Loucy (cell line): ENCODE data around the gene SHROOM4.

ENCODE experiments used
- H2AFZ ChIP-seq: fragments of 200-600 bp; sonication (generic); 2 replicates; pipeline ENCODE4 v1.6.0; 2016; ENCODE audit warnings: antibody characterized with exemption, mild to moderate bottlenecking, low read length, moderate library complexity
- H3F3A ChIP-seq: fragments of 200-600 bp; 2 replicates; pipeline ENCODE4 v1.6.0; 2016; ENCODE audit warnings: antibody characterized with exemption, low read depth, mild to moderate bottlenecking
- H3K27me3 ChIP-seq: fragments of 200-600 bp; sonication (generic); 2 replicates; pipeline ENCODE4 v1.6.1; 2014; ENCODE audit warnings: low read length, mild to moderate bottlenecking; ENCODE audit not compliant: insufficient read depth, poor library complexity, severe bottlenecking
- H3K36me3 ChIP-seq: fragments of 200-600 bp; sonication (generic); 2 replicates; pipeline ENCODE4 v1.6.1; 2016; ENCODE audit warnings: low read length; ENCODE audit not compliant: insufficient read depth
- H3K4me1 ChIP-seq: fragments of 200-600 bp; sonication (generic); 2 replicates; pipeline ENCODE4 v1.5.1; 2014; ENCODE audit warnings: low read length, mild to moderate bottlenecking; ENCODE audit not compliant: insufficient read depth, poor library complexity, severe bottlenecking
- H3K4me2 ChIP-seq: fragments of 200-600 bp; sonication (generic); 2 replicates; pipeline ENCODE4 v1.6.0; 2014; ENCODE audit warnings: antibody characterized with exemption, low read length, low read depth, mild to moderate bottlenecking; ENCODE audit not compliant: poor library complexity, severe bottlenecking
- H3K4me3 ChIP-seq: fragments of 200-600 bp; sonication (generic); 2 replicates; pipeline ENCODE4 v1.5.1; 2014; ENCODE audit warnings: low read length, mild to moderate bottlenecking, mixed read lengths; ENCODE audit not compliant: poor library complexity, severe bottlenecking
- H3K79me2 ChIP-seq: fragments of 200-600 bp; sonication (generic); 2 replicates; pipeline ENCODE4 v1.6.1; 2014; ENCODE audit warnings: low read length; ENCODE audit not compliant: insufficient read depth
- H3K9ac ChIP-seq: fragments of 200-600 bp; sonication (generic); 2 replicates; pipeline ENCODE4 v1.6.0; 2014; ENCODE audit warnings: mild to moderate bottlenecking, low read depth, low read length, moderate library complexity; ENCODE audit not compliant: poor library complexity, severe bottlenecking
- H3K9me2 ChIP-seq: fragments of 200-600 bp; sonication (generic); replicated peaks from 2 replicates; pipeline ENCODE4 v1.6.1; 2016; ENCODE audit warnings: low read depth, low read length, mixed read lengths
- H3K9me3 ChIP-seq: fragments of 200-600 bp; sonication (generic); 2 replicates; pipeline ENCODE4 v1.6.1; 2014; ENCODE audit warnings: mild to moderate bottlenecking, antibody characterized with exemption, low read length, low read depth; ENCODE audit not compliant: insufficient read depth
- H4K20me1 ChIP-seq: fragments of 200-600 bp; sonication (generic); 2 replicates; pipeline ENCODE4 v1.6.0; 2014; ENCODE audit warnings: antibody characterized with exemption, low read length, mild to moderate bottlenecking; ENCODE audit not compliant: insufficient read depth, poor library complexity, severe bottlenecking
- EZH2phosphoT487 ChIP-seq: fragments of 200-600 bp; IDR thresholded peaks from 2 replicates; pipeline ENCODE4 v1.6.1; 2018; ENCODE audit warnings: antibody characterized with exemption, mild to moderate bottlenecking, moderate library complexity, borderline replicate concordance
- TF ChIP-seq, protein P1 (sequence below): fragments of 200-600 bp; sonication (generic); conservative IDR thresholded peaks from 2 replicates; pipeline ENCODE4 v1.5.1; 2014; ENCODE audit warnings: mild to moderate bottlenecking, antibody characterized with exemption, low read length

SHROOM4 gene

DNA sequence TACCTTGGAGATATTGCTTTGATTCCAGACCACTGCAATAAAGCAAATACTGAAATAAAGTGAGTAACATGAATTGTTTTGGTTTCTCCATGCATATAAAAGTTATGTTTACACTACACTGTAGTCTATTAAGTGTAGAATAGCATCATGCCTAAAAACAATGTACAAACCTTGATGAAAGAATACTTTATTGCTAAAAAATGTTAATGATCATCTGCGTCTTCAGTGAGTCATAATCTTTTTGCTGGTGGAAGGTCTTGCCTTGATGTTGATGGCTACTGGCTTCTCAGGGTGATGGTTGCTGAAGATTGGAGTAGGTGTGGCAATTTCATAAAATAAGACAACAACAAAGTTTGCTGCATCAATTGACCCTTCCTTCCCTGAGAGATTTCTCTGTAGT lies 145.1 kb downstream of the SHROOM4 start:
- Histone ChIP-seq H3K9me3 (no peaks in the 10 kb centered on the region), H3K9me2 (no peaks in the 10 kb centered on the region), H3K4me1 (no peaks in the 10 kb centered on the region), H3K9ac (no peak overlapping the region), H3K4me2 (no peak overlapping the region), H3K27me3 (no peaks in the 10 kb centered on the region), H3K36me3 (no peaks in the 10 kb centered on the region), H3K79me2 (no peaks in the 10 kb centered on the region), H4K20me1 (no peaks in the 10 kb centered on the region), H3K4me3 (no peak overlapping the region), H3F3A (no peaks in the 10 kb centered on the region), H2AFZ (no peak overlapping the region)
- TF ChIP-seq EZH2phosphoT487 = no peak
- TF ChIP-seq, protein P1, sequence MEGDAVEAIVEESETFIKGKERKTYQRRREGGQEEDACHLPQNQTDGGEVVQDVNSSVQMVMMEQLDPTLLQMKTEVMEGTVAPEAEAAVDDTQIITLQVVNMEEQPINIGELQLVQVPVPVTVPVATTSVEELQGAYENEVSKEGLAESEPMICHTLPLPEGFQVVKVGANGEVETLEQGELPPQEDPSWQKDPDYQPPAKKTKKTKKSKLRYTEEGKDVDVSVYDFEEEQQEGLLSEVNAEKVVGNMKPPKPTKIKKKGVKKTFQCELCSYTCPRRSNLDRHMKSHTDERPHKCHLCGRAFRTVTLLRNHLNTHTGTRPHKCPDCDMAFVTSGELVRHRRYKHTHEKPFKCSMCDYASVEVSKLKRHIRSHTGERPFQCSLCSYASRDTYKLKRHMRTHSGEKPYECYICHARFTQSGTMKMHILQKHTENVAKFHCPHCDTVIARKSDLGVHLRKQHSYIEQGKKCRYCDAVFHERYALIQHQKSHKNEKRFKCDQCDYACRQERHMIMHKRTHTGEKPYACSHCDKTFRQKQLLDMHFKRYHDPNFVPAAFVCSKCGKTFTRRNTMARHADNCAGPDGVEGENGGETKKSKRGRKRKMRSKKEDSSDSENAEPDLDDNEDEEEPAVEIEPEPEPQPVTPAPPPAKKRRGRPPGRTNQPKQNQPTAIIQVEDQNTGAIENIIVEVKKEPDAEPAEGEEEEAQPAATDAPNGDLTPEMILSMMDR = no peak

DNA sequence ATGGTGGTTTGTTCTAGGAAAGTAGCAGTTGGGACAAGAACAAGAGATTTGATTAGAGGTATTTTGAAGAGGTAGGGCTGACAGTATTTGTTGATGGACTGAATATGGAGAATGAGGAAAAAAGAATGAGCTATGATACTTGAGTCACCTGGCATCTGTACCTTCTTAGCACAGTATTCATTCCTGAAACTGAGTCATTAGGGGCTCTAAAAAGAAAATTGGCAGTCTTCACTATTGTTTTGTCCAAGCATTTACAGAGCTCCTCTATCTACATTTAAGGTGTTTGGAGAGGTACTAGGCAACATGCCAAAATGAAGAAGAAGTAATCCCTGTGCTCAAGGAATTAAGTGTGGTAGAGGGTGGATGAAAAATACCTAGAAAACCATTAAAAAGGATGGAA lies 165.8 kb downstream of the SHROOM4 start:
- H3K4me1 ChIP-seq = no peaks in the 10 kb centered on the region
- H3F3A ChIP-seq = no peaks in the 10 kb centered on the region
- no peaks in the 10 kb centered on the region for H3K79me2 ChIP-seq
- H3K9me3 ChIP-seq = no peaks in the 10 kb centered on the region
- H4K20me1 ChIP-seq = no peaks in the 10 kb centered on the region
- no peak overlapping the region for H3K9ac ChIP-seq
- H3K9me2 ChIP-seq = no peaks in the 10 kb centered on the region
- no peaks in the 10 kb centered on the region for H3K36me3 ChIP-seq
- H2AFZ ChIP-seq = no peak overlapping the region
- H3K4me2 ChIP-seq = no peak overlapping the region
- no peaks in the 10 kb centered on the region for H3K27me3 ChIP-seq
- no peak for TF ChIP-seq EZH2phosphoT487
- TF ChIP-seq, protein P1 = no peak
- no peak overlapping the region for H3K4me3 ChIP-seq

DNA sequence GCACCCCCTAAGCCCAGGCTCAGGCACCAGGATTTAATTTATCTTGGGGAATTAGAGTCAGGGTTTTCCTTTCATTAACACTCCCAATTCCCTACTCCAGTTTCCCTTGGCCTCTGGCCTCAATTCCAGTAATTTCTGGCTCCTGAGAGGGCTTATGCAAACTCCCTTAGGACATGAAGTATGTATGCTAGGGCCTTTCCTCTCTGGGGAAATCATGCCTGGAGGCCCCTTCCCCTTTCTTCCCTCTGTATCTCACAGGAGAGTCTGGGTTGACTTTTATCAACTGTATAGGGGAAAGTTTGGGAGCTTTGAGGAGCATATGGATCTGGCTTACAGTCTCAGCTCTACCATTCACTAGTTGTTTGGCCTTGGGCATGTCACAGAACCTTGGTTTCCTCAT lies 169.5 kb downstream of the SHROOM4 start:
- no peaks in the 10 kb centered on the region for H4K20me1 ChIP-seq
- no peak overlapping the region for H3K4me3 ChIP-seq
- H3K9me3 ChIP-seq = no peaks in the 10 kb centered on the region
- no peak overlapping the region for H3K9ac ChIP-seq
- no peaks in the 10 kb centered on the region for H3F3A ChIP-seq
- H3K9me2 ChIP-seq = no peaks in the 10 kb centered on the region
- H3K4me1 ChIP-seq = no peaks in the 10 kb centered on the region
- no peaks in the 10 kb centered on the region for H3K79me2 ChIP-seq
- H3K36me3 ChIP-seq = no peaks in the 10 kb centered on the region
- no peak overlapping the region for H3K4me2 ChIP-seq
- H3K27me3 ChIP-seq = no peaks in the 10 kb centered on the region
- no peak overlapping the region for H2AFZ ChIP-seq
- TF ChIP-seq EZH2phosphoT487 = no peak
- TF ChIP-seq, protein P1 = no peak
